Stimulated activated CD4-positive, alpha-beta T cell treated with anti-CD3 and anti-CD28 coated beads, Interleukin-15, amount 100 ng/mL, for 48 hours (primary cell): ENCODE data around the gene ADCY3.

Source experiments
- DNase-seq, 2 donors: peaks; one replicate each; pipeline ENCODE4 v3.0.0-alpha.2; 2020; ENCODE audit warnings: low read depth in 2 of 2

The ADCY3 gene

DNA sequence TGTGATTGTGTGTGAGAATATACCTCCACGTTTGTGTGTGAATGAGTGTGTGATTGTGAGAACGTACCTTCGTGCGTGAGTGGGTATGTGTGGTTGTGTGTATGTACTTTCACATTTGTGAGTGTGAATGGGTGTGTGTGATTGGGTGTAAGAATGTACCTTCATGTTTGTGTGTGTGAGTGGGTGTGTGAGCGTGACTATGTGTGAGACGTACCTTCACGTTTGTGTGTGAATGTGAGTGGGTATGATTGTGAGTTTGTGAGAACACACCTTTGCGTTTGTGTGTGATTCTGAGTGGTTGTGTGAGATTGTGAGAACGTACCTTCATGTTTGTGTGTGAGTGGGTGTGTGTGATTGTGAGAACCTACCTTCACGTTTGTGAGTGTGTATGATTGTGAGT is 5.8 kb upstream of the ADCY3 start:
- no peak for DNase-seq

DNA sequence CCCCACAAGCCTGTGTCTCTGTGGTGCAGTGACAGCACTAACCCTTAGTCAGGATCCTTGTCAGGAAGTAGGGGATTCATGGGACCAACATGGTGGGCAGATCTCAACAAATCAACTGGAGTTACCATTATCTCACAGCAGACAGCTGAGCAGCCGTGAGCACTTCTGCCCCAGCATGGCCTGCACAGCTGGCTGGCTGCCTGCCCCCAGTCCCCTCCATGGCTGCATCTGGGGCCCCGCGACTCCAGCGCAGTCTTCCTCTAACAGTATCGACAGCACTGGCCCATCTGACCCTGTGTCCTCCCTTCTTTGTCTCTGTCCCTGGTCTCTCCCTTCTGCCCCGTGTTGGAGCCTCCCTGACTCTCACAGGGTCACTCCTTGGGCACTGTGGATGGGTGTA is 4.7 kb upstream of the ADCY3 start:
- DNase-seq, result no peak

- no peak for DNase-seq
Measured at GRCh38 chr2:24924266-24924665, 4.2 kb upstream of the ADCY3 start.

GRCh38 chr2:24923106-24923505 is 3.1 kb upstream of the ADCY3 start:
- DNase-seq, result no peak

GRCh38 chr2:24922556-24922955 is 2.5 kb upstream of the ADCY3 start:
- no peak for DNase-seq

- DNase-seq, result no peak
Measured at GRCh38 chr2:24920809-24921441, 888 bp upstream of the ADCY3 start.

- DNase-seq, result no peak
Measured at GRCh38 chr2:24919506-24920097, 435 bp downstream of the ADCY3 start.

DNA sequence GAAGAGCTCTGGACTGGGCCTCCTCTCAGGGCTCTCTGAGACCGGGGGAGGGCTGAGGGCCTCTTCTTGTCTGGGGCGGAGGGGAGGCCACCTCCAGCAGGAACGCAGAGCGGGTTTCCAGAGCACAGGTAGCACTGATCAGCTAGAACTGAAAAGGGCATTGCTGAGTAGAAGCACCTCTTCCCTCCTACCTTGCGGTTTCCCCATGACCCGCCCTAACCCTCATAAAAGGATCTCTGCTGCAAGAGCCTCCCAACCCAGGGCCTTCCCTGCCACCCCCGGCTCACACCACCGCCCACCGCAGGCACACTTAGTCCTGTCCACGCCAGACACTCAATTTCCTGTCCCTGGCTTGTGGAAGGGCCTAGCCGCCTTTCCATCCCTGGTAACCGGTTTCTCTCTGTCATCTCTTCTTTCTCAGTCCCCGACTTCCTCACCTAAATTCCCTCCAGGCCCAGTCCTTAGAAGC is 966 bp downstream of the ADCY3 start:
- DNase-seq, result peak in 1 of 2 donors; percentile 50

- no peak for DNase-seq
Measured at GRCh38 chr2:24918326-24919036, 1.6 kb downstream of the ADCY3 start.

DNA sequence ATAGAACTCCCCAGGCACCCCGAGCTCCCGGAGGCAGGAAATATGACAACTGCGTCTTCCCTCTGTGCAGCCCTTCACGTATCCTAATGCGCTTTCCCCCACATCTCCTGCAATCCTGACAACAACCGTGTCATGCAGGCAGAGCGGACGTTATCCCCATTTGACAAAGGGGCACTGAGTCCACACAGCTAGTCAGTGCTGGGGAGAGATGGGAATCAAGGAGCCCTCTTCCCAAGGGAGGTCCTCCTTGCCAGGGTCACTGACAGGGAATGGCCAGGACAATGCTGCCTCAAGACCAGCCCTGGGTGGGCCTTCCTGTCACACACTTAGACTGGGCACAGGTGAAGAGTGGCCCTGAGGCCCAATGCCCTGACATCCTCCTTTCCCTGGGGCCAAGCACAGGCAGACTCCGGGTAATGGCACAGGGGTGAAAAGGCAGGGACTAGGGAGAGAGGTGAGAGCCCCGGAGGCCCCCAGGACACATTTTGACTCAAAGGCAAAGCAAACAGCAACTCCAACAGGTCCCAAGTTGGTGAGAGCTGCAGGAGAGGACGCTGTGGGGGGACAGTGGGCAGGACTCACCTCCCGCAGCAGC is 2.2 kb downstream of the ADCY3 start:
- DNase-seq, result no peak

GRCh38 chr2:24917086-24917485 is 3.0 kb downstream of the ADCY3 start:
- no peak for DNase-seq

GRCh38 chr2:24915796-24916195 is 4.2 kb downstream of the ADCY3 start:
- no peak for DNase-seq

GRCh38 chr2:24915175-24915574 is 4.9 kb downstream of the ADCY3 start:
- no peak for DNase-seq

DNA sequence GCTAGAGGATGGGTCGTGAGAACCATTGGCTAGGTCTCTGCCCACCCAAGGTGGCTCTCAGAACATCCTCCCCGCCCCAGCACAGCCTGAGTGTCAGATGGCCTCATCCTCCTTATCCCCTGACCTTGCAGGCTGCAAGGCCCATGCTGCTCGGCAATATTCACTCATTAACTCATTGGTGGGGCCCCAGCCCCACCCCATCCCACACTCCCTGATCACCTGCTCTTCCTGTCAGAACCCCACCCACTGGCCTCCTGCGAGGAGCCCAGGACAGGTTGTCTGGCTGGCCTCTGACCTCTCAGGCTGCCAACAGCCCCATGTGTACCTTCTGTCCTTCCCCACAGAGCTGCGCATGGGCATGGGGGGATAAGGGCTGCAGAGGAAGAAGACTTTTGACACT is 5.3 kb downstream of the ADCY3 start:
- DNase-seq, result no peak

DNA sequence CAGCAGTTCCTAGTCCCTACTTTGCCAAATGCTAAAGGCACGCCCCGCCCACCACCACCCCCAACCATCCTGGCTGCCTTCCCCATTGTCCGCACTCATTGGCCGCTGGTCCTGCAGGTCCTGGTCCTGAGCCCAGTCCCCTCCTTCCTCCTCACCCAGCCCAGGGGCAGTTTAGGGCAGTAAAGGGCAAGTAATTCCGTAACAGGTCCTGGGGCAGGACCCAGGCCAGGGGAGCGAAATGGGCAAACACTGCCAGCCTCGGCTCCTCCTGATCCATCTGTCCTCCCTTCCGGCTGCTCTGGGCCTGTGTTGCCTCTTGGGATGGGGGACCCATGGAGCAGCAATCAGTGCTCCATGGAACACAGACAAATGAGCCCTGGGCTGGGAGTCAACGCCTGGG is 6.1 kb downstream of the ADCY3 start:
- DNase-seq, result no peak

DNA sequence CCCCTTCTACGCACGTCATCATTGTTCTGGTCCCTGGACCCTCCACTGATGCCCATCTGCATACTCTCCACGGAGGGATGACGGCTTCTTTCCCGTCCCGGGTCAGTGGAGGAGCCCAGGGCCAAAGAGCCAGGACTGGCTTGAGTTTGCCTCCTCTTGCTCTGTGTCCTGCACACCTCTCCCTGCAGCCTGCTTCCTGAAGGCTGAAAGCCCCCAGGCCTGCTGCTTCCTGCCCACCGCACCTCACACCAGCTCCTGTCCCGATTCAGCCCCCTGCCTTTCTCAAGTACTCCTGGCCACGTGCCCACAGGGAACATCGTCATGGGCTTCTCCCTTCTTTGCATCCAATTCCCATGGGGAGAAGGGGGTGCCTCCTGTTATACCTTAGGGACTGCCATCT is 7.1 kb downstream of the ADCY3 start:
- no peak for DNase-seq

GRCh38 chr2:24912523-24912922 is 7.5 kb downstream of the ADCY3 start:
- DNase-seq, result no peak

DNA sequence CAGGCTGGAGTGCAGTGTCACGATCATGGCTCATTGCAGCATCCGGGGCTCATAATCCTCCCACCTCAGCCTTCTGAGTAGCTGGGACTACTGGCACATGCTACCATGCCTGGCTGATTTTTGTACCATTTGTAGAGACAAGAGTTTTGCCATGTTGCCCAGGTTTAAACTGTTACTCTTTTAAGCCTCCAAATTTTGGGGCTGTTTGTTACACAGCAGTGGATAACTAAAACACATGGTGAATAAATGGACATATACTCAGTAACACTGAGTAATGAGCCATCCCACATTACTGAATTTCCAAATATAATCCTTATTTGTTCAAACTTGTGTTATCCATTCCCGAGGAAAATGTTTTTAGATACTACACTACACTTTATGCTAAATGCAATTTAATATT is 9.8 kb downstream of the ADCY3 start:
- no peak for DNase-seq

DNA sequence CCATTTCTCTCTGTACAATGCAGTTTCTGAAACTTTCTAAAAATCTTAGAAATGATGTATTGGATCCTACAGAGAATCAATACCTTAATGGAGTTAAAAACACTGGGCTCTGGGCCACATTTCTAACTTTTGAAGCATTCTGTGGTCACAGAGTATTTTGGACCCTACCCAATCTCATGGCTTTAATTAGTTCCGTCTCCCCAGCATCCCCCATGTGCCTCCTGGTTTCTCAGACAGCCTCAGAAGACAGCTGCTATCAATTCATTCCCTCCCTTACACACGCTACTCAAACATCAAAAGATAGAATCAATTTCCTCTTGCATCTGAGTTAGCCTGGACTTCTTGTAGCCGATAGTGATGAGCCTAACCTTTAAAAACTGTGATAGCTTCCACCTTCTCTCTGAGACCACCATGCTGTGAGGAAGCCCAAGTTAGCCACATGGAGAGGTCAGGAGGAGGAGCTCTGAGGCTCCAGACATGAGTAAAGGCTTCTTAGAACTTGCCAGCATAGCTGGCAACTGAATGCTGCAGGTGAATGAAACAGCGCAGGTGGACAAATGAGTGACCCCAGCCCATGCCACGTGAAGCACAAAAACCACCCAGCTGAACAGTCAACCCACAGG is 10.4 kb downstream of the ADCY3 start:
- DNase-seq, result no peak

GRCh38 chr2:24908461-24908901 is 11.6 kb downstream of the ADCY3 start:
- DNase-seq, result no peak

- no peak for DNase-seq
Measured at GRCh38 chr2:24907116-24907515, 12.9 kb downstream of the ADCY3 start.

DNA sequence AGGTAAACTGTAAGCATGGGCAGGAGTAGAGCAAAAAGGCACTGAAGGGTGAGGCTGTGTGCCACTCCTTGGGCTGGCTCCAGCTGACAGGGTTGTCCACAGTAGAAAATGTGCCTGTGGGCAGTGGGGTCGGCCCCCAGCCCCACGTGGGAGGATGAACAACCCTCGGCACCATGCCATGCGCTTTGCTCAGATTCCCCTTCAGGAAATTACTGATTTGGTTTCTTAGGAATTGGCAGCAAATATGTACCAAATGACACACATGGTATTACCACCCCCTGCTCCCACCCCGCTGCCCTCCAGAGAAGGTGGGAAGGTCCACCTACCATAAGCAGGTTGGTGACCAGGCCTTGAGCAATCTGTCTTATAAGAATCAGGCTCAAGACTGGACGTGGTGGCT is 13.6 kb downstream of the ADCY3 start:
- no peak for DNase-seq
